Retina (tissue), 1 donor: ENCODE results near the gene IPO7.

Source experiments
- DNase-seq: peaks from one replicate; pipeline ENCODE4 v3.0.0-alpha.2; 2016

IPO7 gene

GRCh38 chr11:9495803-9496514 lies 111.5 kb downstream of the IPO7 start:
- no peak for DNase-seq
